Naive thymus-derived CD8-positive, alpha-beta T cell (primary cell): ENCODE results near the gene PDZD7. TPM values are rescaled to one million over a fixed set of nuclear protein-coding genes. Genes with fewer than 3 reads are reported as not detected.

Experiments
- ATAC-seq, 2 donors: fragments of 150-1000 bp; cut with Tn5 transposase in 1 of 2; sonication (Bioruptor Pico), chemical (Tn5 transposase) in 1 of 2; 1 replicate in 1 of 2; 2 replicates in 1 of 2; pipeline ENCODE4 v1.10.0; 2021; ENCODE audit warnings: mild to moderate bottlenecking in 2 of 2, moderate library complexity in 2 of 2
- POLR2A ChIA-PET: fragments of 350-600 bp; sonication (Branson Sonifier 250); formaldehyde crosslinking; loops from one replicate; lab custom pipeline; 2021; ENCODE audit warnings: antibody characterized with exemption; lab: Charles Lee
- DNase-seq, 10 donors: peaks; one replicate each; pipeline versions ENCODE4 v3.0.0 to v3.0.0-alpha.2; 2020 to 2022
- H3K27ac Mint-ChIP-seq, 10 donors: one replicate each; pipeline ENCODE4 v1.8.0; 2020 to 2022; ENCODE audit warnings: mild to moderate bottlenecking in 10 of 10, mixed read lengths in 10 of 10, moderate library complexity in 4 of 10, inconsistent platforms in 1 of 10
- H3K27me3 Mint-ChIP-seq, 5 donors: one replicate each; pipeline ENCODE4 v1.8.0; 2021 to 2022; ENCODE audit warnings: mixed read lengths in 5 of 5
- H3K36me3 Mint-ChIP-seq, 3 donors: one replicate each; pipeline ENCODE4 v1.8.0; 2020 to 2022; ENCODE audit warnings: mixed read lengths in 3 of 3, mild to moderate bottlenecking in 2 of 3, inconsistent platforms in 1 of 3
- H3K4me1 Mint-ChIP-seq, 4 donors: one replicate each; pipeline ENCODE4 v1.8.0; 2021 to 2022; ENCODE audit warnings: mixed read lengths in 4 of 4
- H3K4me3 Mint-ChIP-seq, 10 donors: one replicate each; pipeline ENCODE4 v1.8.0; 2020 to 2022; ENCODE audit warnings: mild to moderate bottlenecking in 10 of 10, mixed read lengths in 10 of 10, moderate library complexity in 6 of 10, inconsistent platforms in 1 of 10
- H3K9me3 Mint-ChIP-seq, 9 donors: one replicate each; pipeline ENCODE4 v1.8.0; 2020 to 2022; ENCODE audit warnings: mixed read lengths in 9 of 9, mild to moderate bottlenecking in 3 of 9, inconsistent platforms in 1 of 9, moderate library complexity in 1 of 9
- polyA plus RNA-seq, 3 donors: library from polyadenylated mRNA; unstranded; fragments of 300-500 nt; fragmentation: Illumina TruSeq; gene quantifications; one replicate each; pipeline ENCODE4 v1.2.3, GENCODE V29; 2021
- total RNA-seq, 8 experiments: library from RNA in 2 of 8; stranded (reverse) in 2 of 8; gene quantifications; one replicate each; pipeline ENCODE4 v1.2.3 and lab custom pipeline; 2021 to 2026

PDZD7 gene
- total and polyA plus RNA-seq, 5 experiments from 2014 or later: 0.39 to 1.4 (median 1.1) TPM

- Mint-ChIP-seq H3K36me3 (peaks cover 0 to 6% (median 0%) of the 10 kb centered on the region in 3 donors), H3K4me3 (no peak overlapping the region), H3K27me3 (no peaks in the 10 kb centered on the region), H3K9me3 (no peaks in the 10 kb centered on the region), H3K27ac (peak overlapping the region in 1 of 10 donors; percentile 48), H3K4me1 (peaks cover 6 to 28% (median 12%) of the 10 kb centered on the region in 4 donors)
- DNase-seq: no peak
- POLR2A ChIA-PET: interaction anchor here (0.6 kb wide), 1 partner anchor 500 kb away, joined by 3 read pairs; no protein-coding TSS in a partner anchor
- ATAC-seq: no peak
Measured at GRCh38 chr10:100972904-100973535, 57.9 kb downstream of the PDZD7 start.

GRCh38 chr10:100972115-100972903, 58.6 kb downstream of the PDZD7 start:
- peaks cover 0 to 8% (median 0%) of the 10 kb centered on the region in 3 donors for H3K36me3 Mint-ChIP-seq
- no peak for DNase-seq
- no peaks in the 10 kb centered on the region for H3K9me3 Mint-ChIP-seq
- no peak overlapping the region for H3K4me3 Mint-ChIP-seq
- H3K27me3 Mint-ChIP-seq: no peaks in the 10 kb centered on the region
- ATAC-seq: no peak
- peak overlapping the region in 1 of 10 donors; percentile 48 for H3K27ac Mint-ChIP-seq
- peaks cover 6 to 28% (median 13%) of the 10 kb centered on the region in 4 donors for H3K4me1 Mint-ChIP-seq
- POLR2A ChIA-PET: no interaction called here

- H3K27ac Mint-ChIP-seq: peak overlapping the region in 2 of 10 donors; percentile 28 to 37
- H3K27me3 Mint-ChIP-seq: no peaks in the 10 kb centered on the region
- H3K36me3 Mint-ChIP-seq: peaks cover 0 to 2% (median 0%) of the 10 kb centered on the region in 3 donors
- DNase-seq: no peak
- peak overlapping the region in 8 of 10 donors; percentile 3 to 73 (median 62) for H3K4me3 Mint-ChIP-seq
- POLR2A ChIA-PET: interaction anchor here (2.4 kb wide), 1 partner anchor 26 kb away, joined by 12 read pairs; no protein-coding TSS in a partner anchor
- H3K4me1 Mint-ChIP-seq: peaks cover 6 to 28% (median 10%) of the 10 kb centered on the region in 4 donors
- no peak for ATAC-seq
- H3K9me3 Mint-ChIP-seq: no peaks in the 10 kb centered on the region
Measured at GRCh38 chr10:100970914-100971811, 59.8 kb downstream of the PDZD7 start.

- H3K27ac Mint-ChIP-seq: peak overlapping the region in 3 of 10 donors; percentile 28 to 76 (median 31)
- peak overlapping the region; percentile 57 to 73 (median 68) for H3K4me3 Mint-ChIP-seq
- POLR2A ChIA-PET: interaction anchor here (2.4 kb wide), 1 partner anchor 27 kb away, joined by 12 read pairs; no protein-coding TSS in a partner anchor
- ATAC-seq (peak; percentile 56 to 66), DNase-seq (peak in 9 of 10 donors; percentile 10 to 66 (median 42))
- H3K9me3 Mint-ChIP-seq: no peaks in the 10 kb centered on the region
- H3K27me3 Mint-ChIP-seq: no peaks in the 10 kb centered on the region
- H3K36me3 Mint-ChIP-seq: peaks cover 0 to 9% (median 4%) of the 10 kb centered on the region in 3 donors
- peaks cover 6 to 28% (median 10%) of the 10 kb centered on the region in 4 donors for H3K4me1 Mint-ChIP-seq
Measured at GRCh38 chr10:100970076-100970913, 60.6 kb downstream of the PDZD7 start.

GRCh38 chr10:100969187-100970075, 61.5 kb downstream of the PDZD7 start, which contains the start of gene SEMA4G:
TSS of gene SEMA4G (plus strand) at chr10:100969504. CDS start at chr10:100972913, 3,409 bp downstream.
- Mint-ChIP-seq H3K27ac (peak within 1 kb of the TSS in 5 of 10 donors; percentile 9 to 76 (median 31)), H3K36me3 (peaks cover 0 to 12% (median 4%) of the 10 kb centered on the region in 3 donors)

GRCh38 chr10:100968863-100969186, 62.1 kb downstream of the PDZD7 start:
- no peaks in the 10 kb centered on the region for H3K9me3 Mint-ChIP-seq
- no peaks in the 10 kb centered on the region for H3K27me3 Mint-ChIP-seq
- ATAC-seq (no peak), DNase-seq (peak in 1 of 10 donors; percentile 9)
- peaks cover 0 to 12% (median 4%) of the 10 kb centered on the region in 3 donors for H3K36me3 Mint-ChIP-seq
- H3K4me1 Mint-ChIP-seq: peaks cover 6 to 28% (median 10%) of the 10 kb centered on the region in 4 donors
- peak overlapping the region; percentile 36 to 78 (median 70) for H3K4me3 Mint-ChIP-seq
- POLR2A ChIA-PET: interaction anchor here (0.6 to 2.4 kb wide), 2 partner anchors 11 to 29 kb away, joined by 3 to 12 read pairs; no protein-coding TSS in a partner anchor
- H3K27ac Mint-ChIP-seq: no peak overlapping the region

More at GRCh38 chr10:100969187-100970075, 61.5 kb downstream of the PDZD7 start, which contains the start of gene SEMA4G:
- Mint-ChIP-seq H3K4me1 (peaks cover 6 to 28% (median 10%) of the 10 kb centered on the region in 4 donors), H3K4me3 (peak within 1 kb of the TSS; percentile 64 to 78 (median 72)), H3K27me3 (no peaks in the 10 kb centered on the region), H3K9me3 (no peaks in the 10 kb centered on the region)
- ATAC-seq (peak; percentile 79 to 84), DNase-seq (peak; percentile 16 to 71 (median 41))
- POLR2A ChIA-PET: interaction anchor here (0.6 to 2.4 kb wide), 2 partner anchors 10 to 28 kb away, joined by 3 to 12 read pairs; no protein-coding TSS in a partner anchor

- POLR2A ChIA-PET: interaction anchor here (1.0 to 2.4 kb wide), 2 partner anchors 29 to 32 kb away, joined by 4 to 12 read pairs; partner anchors contain the start of gene LZTS2
- no peaks in the 10 kb centered on the region for H3K27me3 Mint-ChIP-seq
- peaks cover 6 to 28% (median 10%) of the 10 kb centered on the region in 4 donors for H3K4me1 Mint-ChIP-seq
- H3K9me3 Mint-ChIP-seq: no peaks in the 10 kb centered on the region
- peaks cover 0 to 14% (median 4%) of the 10 kb centered on the region in 3 donors for H3K36me3 Mint-ChIP-seq
- peak overlapping the region in 4 of 10 donors; percentile 9 to 68 (median 46) for H3K27ac Mint-ChIP-seq
- ATAC-seq: no peak
- peak overlapping the region; percentile 40 to 78 (median 70) for H3K4me3 Mint-ChIP-seq
- no peak for DNase-seq
Measured at GRCh38 chr10:100968062-100968736, 62.7 kb downstream of the PDZD7 start.

- H3K9me3 Mint-ChIP-seq: no peaks in the 10 kb centered on the region
- no peak for DNase-seq
- H3K36me3 Mint-ChIP-seq: peaks cover 0 to 22% (median 4%) of the 10 kb centered on the region in 3 donors
- peak overlapping the region in 1 of 10 donors; percentile 38 for H3K27ac Mint-ChIP-seq
- POLR2A ChIA-PET: interaction anchor here (0.5 to 0.8 kb wide), 2 partner anchors 23 to 29 kb away, joined by 4 to 5 read pairs; no protein-coding TSS in a partner anchor
- H3K27me3 Mint-ChIP-seq: no peaks in the 10 kb centered on the region
- peaks cover 6 to 28% (median 10%) of the 10 kb centered on the region in 4 donors for H3K4me1 Mint-ChIP-seq
- ATAC-seq: no peak
- H3K4me3 Mint-ChIP-seq: no peak overlapping the region
Measured at GRCh38 chr10:100967332-100967731, 63.6 kb downstream of the PDZD7 start.

- Mint-ChIP-seq H3K9me3 (no peaks in the 10 kb centered on the region), H3K36me3 (peaks cover 0 to 27% (median 8%) of the 10 kb centered on the region in 3 donors), H3K27ac (no peak overlapping the region), H3K27me3 (no peaks in the 10 kb centered on the region), H3K4me3 (no peak overlapping the region), H3K4me1 (peaks cover 6 to 28% (median 10%) of the 10 kb centered on the region in 4 donors)
- no peak for DNase-seq
- POLR2A ChIA-PET: interaction anchor here (0.5 to 0.8 kb wide), 2 partner anchors 22 to 30 kb away, joined by 4 to 5 read pairs; no protein-coding TSS in a partner anchor
- ATAC-seq: no peak
Measured at GRCh38 chr10:100966887-100967286, 64.0 kb downstream of the PDZD7 start.
